NCI-H82 (cell line): ENCODE data around the gene CORO1C.
A peak's percentile ranks its signal among the peaks of the same experiment; 100 is the strongest.

Experiments
- DNase-seq: peaks from one replicate; lab custom pipeline; 2025; lab: John Stamatoyannopoulos, UW

The CORO1C gene

DNA sequence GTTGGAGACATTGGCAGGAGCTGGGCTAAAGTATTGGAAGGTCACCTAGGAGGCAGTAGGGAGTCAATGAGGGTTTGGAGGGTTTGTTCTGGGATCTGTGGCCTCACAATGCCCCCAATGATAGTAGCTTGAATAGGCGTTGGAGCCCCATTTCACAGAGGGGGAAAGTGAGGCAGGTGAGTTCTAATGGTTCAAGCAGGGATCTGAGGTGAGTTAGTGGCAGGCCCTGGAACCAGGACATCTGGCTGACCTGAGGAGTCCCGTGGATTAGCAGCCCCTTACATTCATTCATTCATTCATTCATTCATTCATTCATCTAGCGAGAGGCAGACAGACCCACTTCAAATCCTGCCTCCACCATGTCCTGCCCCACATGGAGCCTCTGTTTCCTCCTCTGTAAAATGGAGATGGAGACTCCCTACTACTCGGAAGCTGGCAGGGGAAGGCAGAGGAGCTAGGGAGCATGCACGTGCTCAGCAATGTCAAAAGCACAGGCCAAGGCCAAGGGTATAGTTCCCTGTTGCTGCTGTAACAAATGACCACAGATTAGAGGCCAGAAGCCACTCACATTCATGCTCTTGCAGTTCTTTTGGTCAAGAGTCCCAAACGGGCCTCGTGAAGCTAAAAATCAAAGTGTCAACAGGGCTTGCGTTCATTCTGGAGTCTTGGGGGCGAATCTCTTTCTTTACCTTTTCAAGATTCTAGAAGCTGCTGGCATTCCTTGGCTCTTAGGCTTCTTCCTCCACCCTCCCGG is 131.2 kb downstream of the CORO1C start:
- no peak for DNase-seq

DNA sequence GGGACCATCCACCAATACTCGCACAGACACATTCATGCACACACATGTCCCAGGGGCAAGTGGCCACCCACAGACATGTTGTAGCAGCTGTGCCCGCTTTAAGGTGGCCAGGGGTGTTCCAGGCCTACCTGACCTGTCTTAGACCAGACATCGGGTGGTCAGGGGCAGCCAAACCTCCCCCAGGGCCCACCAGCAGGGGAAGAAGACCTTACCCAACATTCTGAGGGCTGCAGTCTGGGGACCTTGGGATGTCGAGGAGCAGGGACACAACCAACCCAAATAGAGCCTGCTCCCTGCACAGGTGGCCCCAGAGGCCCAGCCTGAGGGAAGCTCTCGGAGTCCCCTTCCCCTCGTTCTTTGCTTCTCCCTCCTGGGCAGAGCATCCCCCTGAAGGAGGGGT is 131.8 kb downstream of the CORO1C start:
- no peak for DNase-seq

DNA sequence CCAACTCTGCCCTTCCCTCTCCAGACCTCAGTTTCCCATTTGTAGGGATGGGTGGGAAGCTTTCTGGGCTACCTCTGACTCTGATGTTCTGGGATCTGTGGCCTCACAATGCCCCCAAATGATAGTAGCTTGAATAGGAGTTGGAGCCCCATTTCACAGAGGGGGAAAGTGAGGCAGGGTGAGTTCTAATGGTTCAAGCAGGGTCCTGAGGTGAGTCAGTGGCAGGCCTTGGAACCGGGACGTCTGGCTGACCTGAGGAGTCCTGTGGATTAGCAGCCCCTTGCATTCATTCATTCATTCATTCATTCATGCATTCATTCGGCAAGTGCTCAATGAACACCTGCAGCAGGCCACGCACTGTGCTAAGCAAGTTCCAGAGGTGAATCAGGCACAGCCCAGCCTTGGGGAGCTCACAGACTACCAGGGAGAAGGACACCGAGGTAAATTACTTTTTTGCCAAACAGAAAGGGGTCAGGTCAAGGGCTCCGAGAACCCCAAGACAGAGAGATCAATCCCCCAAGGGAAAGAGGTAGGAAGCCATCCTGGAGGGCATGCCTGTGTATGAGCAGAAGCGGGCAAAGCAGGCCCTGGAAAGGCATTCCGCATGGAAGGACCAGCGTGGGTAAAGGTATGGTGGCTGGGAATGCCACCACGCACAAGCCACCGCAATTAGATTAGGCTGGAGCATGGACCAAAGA is 132.6 kb downstream of the CORO1C start:
- DNase-seq, result no peak

DNA sequence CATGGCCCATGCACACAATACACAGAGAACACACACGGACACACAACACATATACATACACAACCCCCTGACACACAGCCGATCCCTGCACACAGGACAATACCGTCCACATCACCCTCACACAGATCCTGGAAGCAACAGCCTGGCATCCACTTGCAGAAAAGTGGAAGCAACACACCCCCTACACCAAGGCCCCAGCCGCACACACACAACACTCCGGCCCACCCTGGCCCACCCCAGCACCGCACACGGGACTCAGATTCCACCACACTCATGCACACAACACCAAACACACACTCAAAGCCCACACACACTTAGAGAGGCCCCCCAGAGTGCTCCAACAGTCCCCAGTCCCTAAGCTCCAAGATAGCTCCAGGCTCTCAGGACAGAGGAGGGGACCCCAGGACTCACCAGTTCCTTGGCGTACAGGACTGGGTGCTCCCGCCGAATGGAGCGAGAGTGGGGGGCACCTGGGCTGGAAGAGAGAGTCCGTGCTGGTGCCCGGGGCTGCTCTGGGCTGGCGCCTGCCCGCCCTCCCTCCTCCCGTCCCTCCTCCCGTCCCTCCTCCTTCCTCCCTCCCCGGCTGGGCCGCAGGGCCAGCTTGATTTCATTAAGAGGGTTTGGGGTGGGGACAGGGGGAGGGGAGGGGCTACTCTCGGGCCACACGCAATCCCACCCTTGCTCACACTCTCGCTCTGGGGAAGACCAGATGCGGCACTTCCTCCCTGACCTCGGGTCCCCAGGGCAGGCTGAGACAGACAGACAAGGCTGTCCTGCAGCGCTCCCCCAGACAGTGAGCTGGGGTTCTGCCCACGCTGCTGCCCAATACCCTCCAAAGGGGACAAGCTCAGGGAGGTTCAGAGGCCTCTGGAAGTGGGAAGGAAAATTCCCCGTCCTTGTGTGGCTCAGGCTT is 133.5 kb downstream of the CORO1C start, which contains the start of gene TMEM119:
Gene TMEM119, minus strand, starts transcription at position 526 of the 913 bp plus-strand sequence. CDS start 5,701 bp downstream, outside the sequence.
- peak; percentile 58 for DNase-seq

DNA sequence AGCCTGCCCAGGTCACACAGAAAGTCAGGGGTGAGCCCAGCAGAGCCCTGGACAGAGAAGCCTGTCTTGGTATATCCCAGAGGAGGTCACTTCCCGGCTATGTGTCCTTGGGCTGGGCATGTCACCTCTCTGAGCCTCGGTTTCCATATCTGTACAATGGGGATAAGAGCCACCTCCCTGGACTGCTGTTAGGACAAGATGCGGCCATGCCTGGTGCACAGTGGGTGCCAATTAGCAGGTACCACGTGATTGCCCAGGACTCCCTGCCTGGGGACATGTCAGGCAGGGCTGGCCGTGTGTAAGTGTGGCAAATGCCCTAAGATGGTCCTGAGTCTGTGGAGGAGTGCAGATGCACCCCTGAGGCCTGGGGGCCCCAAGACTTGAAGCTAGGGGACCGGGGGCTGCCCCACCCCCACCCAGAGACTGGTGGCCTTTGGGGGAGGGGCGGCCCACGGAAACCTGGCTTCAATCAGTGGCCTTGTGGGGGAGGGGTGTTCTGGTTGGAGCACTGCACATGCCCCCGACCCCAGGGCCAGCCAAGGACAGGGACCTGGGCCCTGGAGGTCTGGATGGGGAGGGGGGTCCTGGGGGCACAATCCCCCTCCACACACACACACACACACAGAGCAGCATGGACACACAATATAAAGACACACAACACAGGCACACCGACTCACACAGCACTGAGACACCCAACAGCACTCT is 134.3 kb downstream of the CORO1C start:
- no peak for DNase-seq

DNA sequence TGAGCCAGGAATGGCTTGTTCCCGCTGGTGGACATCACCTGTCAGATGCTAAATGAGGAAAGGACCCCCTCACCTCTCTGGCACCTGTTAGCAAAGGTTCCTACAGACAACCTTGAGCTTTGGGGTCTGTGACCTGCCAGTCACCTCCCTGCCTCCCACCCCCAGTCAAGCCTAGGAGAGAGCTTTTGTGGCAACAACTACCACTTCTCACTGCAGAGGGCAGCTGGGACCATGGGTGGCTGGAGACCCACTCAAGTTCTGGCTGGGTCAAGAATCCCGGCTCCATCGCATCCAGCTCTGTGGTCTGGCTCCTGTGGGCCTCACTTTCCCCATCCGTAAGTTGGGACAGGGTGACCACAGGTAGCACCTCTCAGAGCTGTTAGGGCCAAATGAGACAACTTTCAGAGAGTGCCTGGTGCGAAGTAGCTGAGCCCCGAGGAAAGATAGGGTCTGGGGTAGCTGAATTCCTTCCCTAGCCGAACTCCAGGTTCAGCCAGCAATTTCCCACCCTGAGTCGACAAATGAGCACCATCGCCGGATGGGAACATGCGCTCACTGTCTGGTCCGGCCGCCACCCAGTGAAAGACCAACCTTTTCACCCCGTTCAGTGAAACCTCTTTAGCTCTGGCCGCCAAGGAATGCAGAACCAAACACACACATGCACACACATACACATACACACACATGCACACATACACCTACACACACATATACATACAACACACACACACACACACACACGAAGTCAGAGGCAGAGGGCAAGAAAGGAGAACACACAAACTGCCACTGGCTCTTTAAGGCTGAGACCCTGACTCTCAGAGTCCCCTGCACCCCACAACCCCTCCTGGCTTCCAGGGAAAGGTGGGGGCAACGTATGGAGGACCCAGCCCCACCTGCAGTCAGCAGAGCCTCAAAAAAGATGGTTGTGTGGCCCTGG is 135.3 kb downstream of the CORO1C start:
- DNase-seq, result no peak
